DMS114 treated with DMSO at 0.1 percent for 48 hours (cell line): ENCODE measurements around the gene TMEM184B.

Experiments
- DNase-seq: peaks from one replicate; lab custom pipeline; 2025; ENCODE audit not compliant: unreplicated experiment; lab: John Stamatoyannopoulos, UW

TMEM184B gene

GRCh38 chr22:38272373-38273134, at the start of gene TMEM184B:
TMEM184B (minus strand) TSS chr22:38273010; CDS start chr22:38247961, 25,049 bp downstream.
- peak; percentile 22 for DNase-seq

- no peak for DNase-seq
Measured at GRCh38 chr22:38320605-38321402, 48.0 kb upstream of the TMEM184B start.

- no peak for DNase-seq
Measured at GRCh38 chr22:38318792-38319773, 46.3 kb upstream of the TMEM184B start.

- DNase-seq, result no peak
Measured at GRCh38 chr22:38317995-38318715, 45.3 kb upstream of the TMEM184B start.

GRCh38 chr22:38317122-38317994, 44.5 kb upstream of the TMEM184B start, which contains the start of gene CSNK1E:
CSNK1E (minus strand) TSS chr22:38317433; CDS start chr22:38314157, 3,276 bp downstream.
- peak; percentile 10 for DNase-seq

GRCh38 chr22:38316364-38317121, 43.7 kb upstream of the TMEM184B start:
- no peak for DNase-seq

GRCh38 chr22:38315823-38316363, 43.1 kb upstream of the TMEM184B start:
- no peak for DNase-seq

- no peak for DNase-seq
Measured at GRCh38 chr22:38314933-38315822, 42.4 kb upstream of the TMEM184B start.

GRCh38 chr22:38314051-38314932, 41.5 kb upstream of the TMEM184B start:
- no peak for DNase-seq

GRCh38 chr22:38313384-38313955, 40.7 kb upstream of the TMEM184B start:
- no peak for DNase-seq

GRCh38 chr22:38312261-38312800, 39.5 kb upstream of the TMEM184B start:
- no peak for DNase-seq

GRCh38 chr22:38311323-38311620, 38.5 kb upstream of the TMEM184B start:
- no peak for DNase-seq

GRCh38 chr22:38310518-38311322, 37.9 kb upstream of the TMEM184B start:
- DNase-seq, result no peak

GRCh38 chr22:38309614-38310517, 37.1 kb upstream of the TMEM184B start:
- DNase-seq, result no peak
